ENCODE measurements around the gene SLC37A2. TPM values are rescaled to one million over a fixed set of nuclear protein-coding genes. Genes with fewer than 3 reads are reported as not detected.

SLC37A2 gene
- total RNA-seq, 1 experiment from 2014 or later, result 2.2 TPM

DNA sequence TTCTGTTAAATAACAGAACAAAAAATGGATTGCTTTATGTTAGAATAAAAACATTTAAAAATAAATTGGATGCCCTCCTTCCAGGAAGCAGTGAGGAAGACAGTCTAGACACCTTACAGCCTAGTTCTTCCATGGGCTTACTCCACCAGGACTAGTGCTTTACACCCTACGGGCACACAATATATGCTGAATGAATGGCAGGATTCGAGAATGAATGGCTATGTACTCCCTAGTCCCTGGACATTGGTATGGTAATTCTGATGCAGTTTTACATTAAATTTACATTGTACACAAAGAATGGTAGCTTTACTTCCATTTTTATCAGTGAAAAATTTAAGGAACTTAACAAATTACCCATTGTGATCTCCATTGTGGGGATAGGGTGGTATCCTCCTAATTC, 31.6 kb downstream of the SLC37A2 start:
- H3K9me3 Mint-ChIP-seq, result no peaks in the 10 kb centered on the region
- ATAC-seq, result no peak
- H3K4me3 Mint-ChIP-seq, result no peak overlapping the region
- peaks cover 10% of the 10 kb centered on the region for H3K36me3 Mint-ChIP-seq
- no peak overlapping the region for H3K27ac Mint-ChIP-seq
- ChIA-PET POLR2A (no interaction called here), CTCF (no interaction called here)
- TF ChIP-seq MXD4 (CRISPR knock-in tag; IDR thresholded peaks at IDR 0.05; ENCODE audit: borderline replicate concordance) (no peak), NFYB (CRISPR knock-in tag; conservative IDR thresholded peaks at IDR 0.05; ENCODE audit: low read depth) (no peak), KAT7 (CRISPR knock-in tag; IDR thresholded peaks at IDR 0.05; ENCODE audit: borderline replicate concordance) (no peak), SOX15 (CRISPR knock-in tag; IDR thresholded peaks at IDR 0.05) (no peak), NR3C1 (CRISPR knock-in tag; conservative IDR thresholded peaks at IDR 0.05; ENCODE audit: low read depth) (no peak), ZNF121 (CRISPR knock-in tag; IDR thresholded peaks at IDR 0.05) (no peak), ATF1 (CRISPR knock-in tag; IDR thresholded peaks at IDR 0.05) (no peak), GTF2I (CRISPR knock-in tag; conservative IDR thresholded peaks at IDR 0.05) (no peak), TEAD1 (CRISPR knock-in tag; IDR thresholded peaks at IDR 0.05) (no peak)
- TF ChIP-seq, protein P1, sequence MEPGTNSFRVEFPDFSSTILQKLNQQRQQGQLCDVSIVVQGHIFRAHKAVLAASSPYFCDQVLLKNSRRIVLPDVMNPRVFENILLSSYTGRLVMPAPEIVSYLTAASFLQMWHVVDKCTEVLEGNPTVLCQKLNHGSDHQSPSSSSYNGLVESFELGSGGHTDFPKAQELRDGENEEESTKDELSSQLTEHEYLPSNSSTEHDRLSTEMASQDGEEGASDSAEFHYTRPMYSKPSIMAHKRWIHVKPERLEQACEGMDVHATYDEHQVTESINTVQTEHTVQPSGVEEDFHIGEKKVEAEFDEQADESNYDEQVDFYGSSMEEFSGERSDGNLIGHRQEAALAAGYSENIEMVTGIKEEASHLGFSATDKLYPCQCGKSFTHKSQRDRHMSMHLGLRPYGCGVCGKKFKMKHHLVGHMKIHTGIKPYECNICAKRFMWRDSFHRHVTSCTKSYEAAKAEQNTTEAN (CRISPR knock-in tag; IDR thresholded peaks at IDR 0.05), result no peak
- TF ChIP-seq, protein P2, sequence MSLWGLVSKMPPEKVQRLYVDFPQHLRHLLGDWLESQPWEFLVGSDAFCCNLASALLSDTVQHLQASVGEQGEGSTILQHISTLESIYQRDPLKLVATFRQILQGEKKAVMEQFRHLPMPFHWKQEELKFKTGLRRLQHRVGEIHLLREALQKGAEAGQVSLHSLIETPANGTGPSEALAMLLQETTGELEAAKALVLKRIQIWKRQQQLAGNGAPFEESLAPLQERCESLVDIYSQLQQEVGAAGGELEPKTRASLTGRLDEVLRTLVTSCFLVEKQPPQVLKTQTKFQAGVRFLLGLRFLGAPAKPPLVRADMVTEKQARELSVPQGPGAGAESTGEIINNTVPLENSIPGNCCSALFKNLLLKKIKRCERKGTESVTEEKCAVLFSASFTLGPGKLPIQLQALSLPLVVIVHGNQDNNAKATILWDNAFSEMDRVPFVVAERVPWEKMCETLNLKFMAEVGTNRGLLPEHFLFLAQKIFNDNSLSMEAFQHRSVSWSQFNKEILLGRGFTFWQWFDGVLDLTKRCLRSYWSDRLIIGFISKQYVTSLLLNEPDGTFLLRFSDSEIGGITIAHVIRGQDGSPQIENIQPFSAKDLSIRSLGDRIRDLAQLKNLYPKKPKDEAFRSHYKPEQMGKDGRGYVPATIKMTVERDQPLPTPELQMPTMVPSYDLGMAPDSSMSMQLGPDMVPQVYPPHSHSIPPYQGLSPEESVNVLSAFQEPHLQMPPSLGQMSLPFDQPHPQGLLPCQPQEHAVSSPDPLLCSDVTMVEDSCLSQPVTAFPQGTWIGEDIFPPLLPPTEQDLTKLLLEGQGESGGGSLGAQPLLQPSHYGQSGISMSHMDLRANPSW (CRISPR knock-in tag; conservative IDR thresholded peaks at IDR 0.05; ENCODE audit: low read depth), result no peak
- no peaks in the 10 kb centered on the region for H3K27me3 Mint-ChIP-seq (ENCODE audit: low read depth)
- H3K4me1 Mint-ChIP-seq, result peaks cover 25% of the 10 kb centered on the region
- DNase-seq (ENCODE audit: low spot score), result no peak

DNA sequence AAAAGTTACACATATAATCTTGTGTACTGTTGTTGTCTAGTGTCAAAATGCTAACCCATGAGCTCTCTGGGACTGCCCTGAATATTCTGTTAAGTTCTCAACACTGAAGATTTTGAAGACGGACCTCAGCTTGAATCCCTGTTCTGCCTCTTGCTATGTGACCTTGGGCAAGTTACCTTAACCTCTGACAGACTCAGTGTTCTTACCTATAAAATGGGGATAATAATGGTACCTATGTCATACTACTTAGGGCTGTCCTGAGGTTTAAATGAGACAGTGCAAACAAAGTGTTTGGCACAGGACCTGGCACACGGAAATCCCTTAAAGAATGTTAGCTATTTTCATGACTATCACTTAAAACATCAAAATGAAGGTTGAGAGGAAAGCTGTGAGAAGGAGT, 37.0 kb downstream of the SLC37A2 start:
- TF ChIP-seq SMAD3 (CRISPR knock-in tag; IDR thresholded peaks at IDR 0.05; ENCODE audit: borderline replicate concordance), result no peak
- TF ChIP-seq, protein P3, sequence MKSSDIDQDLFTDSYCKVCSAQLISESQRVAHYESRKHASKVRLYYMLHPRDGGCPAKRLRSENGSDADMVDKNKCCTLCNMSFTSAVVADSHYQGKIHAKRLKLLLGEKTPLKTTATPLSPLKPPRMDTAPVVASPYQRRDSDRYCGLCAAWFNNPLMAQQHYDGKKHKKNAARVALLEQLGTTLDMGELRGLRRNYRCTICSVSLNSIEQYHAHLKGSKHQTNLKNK (CRISPR knock-in tag; IDR thresholded peaks at IDR 0.05), result no peak
- TF ChIP-seq ZNF263 (CRISPR knock-in tag; IDR thresholded peaks at IDR 0.05; ENCODE audit: low read depth), result no peak
- TF ChIP-seq, protein P4, sequence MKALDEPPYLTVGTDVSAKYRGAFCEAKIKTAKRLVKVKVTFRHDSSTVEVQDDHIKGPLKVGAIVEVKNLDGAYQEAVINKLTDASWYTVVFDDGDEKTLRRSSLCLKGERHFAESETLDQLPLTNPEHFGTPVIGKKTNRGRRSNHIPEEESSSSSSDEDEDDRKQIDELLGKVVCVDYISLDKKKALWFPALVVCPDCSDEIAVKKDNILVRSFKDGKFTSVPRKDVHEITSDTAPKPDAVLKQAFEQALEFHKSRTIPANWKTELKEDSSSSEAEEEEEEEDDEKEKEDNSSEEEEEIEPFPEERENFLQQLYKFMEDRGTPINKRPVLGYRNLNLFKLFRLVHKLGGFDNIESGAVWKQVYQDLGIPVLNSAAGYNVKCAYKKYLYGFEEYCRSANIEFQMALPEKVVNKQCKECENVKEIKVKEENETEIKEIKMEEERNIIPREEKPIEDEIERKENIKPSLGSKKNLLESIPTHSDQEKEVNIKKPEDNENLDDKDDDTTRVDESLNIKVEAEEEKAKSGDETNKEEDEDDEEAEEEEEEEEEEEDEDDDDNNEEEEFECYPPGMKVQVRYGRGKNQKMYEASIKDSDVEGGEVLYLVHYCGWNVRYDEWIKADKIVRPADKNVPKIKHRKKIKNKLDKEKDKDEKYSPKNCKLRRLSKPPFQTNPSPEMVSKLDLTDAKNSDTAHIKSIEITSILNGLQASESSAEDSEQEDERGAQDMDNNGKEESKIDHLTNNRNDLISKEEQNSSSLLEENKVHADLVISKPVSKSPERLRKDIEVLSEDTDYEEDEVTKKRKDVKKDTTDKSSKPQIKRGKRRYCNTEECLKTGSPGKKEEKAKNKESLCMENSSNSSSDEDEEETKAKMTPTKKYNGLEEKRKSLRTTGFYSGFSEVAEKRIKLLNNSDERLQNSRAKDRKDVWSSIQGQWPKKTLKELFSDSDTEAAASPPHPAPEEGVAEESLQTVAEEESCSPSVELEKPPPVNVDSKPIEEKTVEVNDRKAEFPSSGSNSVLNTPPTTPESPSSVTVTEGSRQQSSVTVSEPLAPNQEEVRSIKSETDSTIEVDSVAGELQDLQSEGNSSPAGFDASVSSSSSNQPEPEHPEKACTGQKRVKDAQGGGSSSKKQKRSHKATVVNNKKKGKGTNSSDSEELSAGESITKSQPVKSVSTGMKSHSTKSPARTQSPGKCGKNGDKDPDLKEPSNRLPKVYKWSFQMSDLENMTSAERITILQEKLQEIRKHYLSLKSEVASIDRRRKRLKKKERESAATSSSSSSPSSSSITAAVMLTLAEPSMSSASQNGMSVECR (CRISPR knock-in tag; IDR thresholded peaks at IDR 0.05; ENCODE audit: borderline replicate concordance), result no peak
- TF ChIP-seq, protein P5, sequence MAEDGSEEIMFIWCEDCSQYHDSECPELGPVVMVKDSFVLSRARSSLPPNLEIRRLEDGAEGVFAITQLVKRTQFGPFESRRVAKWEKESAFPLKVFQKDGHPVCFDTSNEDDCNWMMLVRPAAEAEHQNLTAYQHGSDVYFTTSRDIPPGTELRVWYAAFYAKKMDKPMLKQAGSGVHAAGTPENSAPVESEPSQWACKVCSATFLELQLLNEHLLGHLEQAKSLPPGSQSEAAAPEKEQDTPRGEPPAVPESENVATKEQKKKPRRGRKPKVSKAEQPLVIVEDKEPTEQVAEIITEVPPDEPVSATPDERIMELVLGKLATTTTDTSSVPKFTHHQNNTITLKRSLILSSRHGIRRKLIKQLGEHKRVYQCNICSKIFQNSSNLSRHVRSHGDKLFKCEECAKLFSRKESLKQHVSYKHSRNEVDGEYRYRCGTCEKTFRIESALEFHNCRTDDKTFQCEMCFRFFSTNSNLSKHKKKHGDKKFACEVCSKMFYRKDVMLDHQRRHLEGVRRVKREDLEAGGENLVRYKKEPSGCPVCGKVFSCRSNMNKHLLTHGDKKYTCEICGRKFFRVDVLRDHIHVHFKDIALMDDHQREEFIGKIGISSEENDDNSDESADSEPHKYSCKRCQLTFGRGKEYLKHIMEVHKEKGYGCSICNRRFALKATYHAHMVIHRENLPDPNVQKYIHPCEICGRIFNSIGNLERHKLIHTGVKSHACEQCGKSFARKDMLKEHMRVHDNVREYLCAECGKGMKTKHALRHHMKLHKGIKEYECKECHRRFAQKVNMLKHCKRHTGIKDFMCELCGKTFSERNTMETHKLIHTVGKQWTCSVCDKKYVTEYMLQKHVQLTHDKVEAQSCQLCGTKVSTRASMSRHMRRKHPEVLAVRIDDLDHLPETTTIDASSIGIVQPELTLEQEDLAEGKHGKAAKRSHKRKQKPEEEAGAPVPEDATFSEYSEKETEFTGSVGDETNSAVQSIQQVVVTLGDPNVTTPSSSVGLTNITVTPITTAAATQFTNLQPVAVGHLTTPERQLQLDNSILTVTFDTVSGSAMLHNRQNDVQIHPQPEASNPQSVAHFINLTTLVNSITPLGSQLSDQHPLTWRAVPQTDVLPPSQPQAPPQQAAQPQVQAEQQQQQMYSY (CRISPR knock-in tag; IDR thresholded peaks at IDR 0.05), result no peak
- no peak for TF ChIP-seq GABPB1 (CRISPR knock-in tag; IDR thresholded peaks at IDR 0.05)
- no peak for TF ChIP-seq KAT7 (CRISPR knock-in tag; IDR thresholded peaks at IDR 0.05; ENCODE audit: borderline replicate concordance)
- no peak for TF ChIP-seq ZNF138 (CRISPR knock-in tag; conservative IDR thresholded peaks at IDR 0.05)
- TF ChIP-seq ZNF219 (CRISPR knock-in tag; IDR thresholded peaks at IDR 0.05; ENCODE audit: borderline replicate concordance), result no peak
- H3K36me3 Mint-ChIP-seq, result peaks cover 36% of the 10 kb centered on the region

More for the DNA sequence above, 37.0 kb downstream of the SLC37A2 start:
- CTCF ChIA-PET, result interaction anchor here (1.4 to 1.8 kb wide), 2 partner anchors 9 to 246 kb away, joined by 5 to 7 read pairs; no protein-coding TSS in a partner anchor
- ATAC-seq (no peak), DNase-seq (ENCODE audit: low spot score) (no peak)
- Mint-ChIP-seq H3K4me1 (peaks cover 3% of the 10 kb centered on the region), H3K27me3 (ENCODE audit: low read depth) (peaks cover 4% of the 10 kb centered on the region; the same call in 1 of the 2 replicates), H3K9me3 (peaks cover 14% of the 10 kb centered on the region), H3K4me3 (no peak overlapping the region), H3K27ac (no peak overlapping the region)
- POLR2A ChIA-PET, result no interaction called here

Measured in WTC11 (cell line).